ENCODE results near the gene ARHGAP32. TPM values are rescaled to one million over a fixed set of nuclear protein-coding genes. Genes with fewer than 3 reads are reported as not detected.

ARHGAP32 gene
- total RNA-seq, 1 experiment from 2014 or later = 22.0 TPM

DNA sequence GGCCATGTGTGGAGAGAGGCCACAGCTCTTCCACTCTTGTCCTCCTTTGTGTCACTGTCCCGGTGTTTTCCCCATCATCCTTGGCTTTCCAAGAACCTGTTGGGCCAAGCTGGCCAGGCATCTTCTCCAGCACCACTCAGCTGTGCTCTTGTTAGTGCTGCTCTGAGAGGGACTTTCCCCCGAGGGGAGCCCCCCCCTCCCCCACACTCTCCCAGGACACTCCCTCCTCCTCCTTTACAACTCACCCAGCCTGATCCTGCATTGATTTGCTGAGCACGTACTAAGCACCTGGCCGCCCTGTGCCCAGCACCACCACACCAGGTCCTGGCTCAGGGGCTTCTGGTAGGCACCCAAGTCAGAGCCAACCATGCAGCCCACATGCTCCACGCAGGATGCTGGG lies 262.7 kb downstream of the ARHGAP32 start:
- Histone ChIP-seq H2BK5ac (ENCODE audit: insufficient read length, low read length) (no peak overlapping the region), H4K20me1 (ENCODE audit: control insufficient read depth, insufficient read depth, insufficient read length) (no peaks in the 10 kb centered on the region), H3K4me2 (ENCODE audit: insufficient read depth, insufficient read length, low read length) (no peak overlapping the region), H4K8ac (replicated peaks; ENCODE audit: insufficient read length, low read depth, low read length) (no peak overlapping the region), H3K4me1 (ENCODE audit: insufficient read depth, low read length) (peaks cover 13% of the 10 kb centered on the region), H3K27ac (ENCODE audit: insufficient read length, low read depth, low read length) (no peak overlapping the region), H3K14ac (ENCODE audit: insufficient read depth, low read length) (no peak overlapping the region), H3K23me2 (ENCODE audit: insufficient read length, low read depth, low read length, poor library complexity, severe bottlenecking) (no peaks in the 10 kb centered on the region), H3K18ac (ENCODE audit: insufficient read length, low read depth, low read length) (no peak overlapping the region), H3K79me1 (ENCODE audit: insufficient read depth, low read depth, low read length, poor library complexity, severe bottlenecking) (no peaks in the 10 kb centered on the region), H4K5ac (ENCODE audit: insufficient read length, low read depth, low read length) (no peak overlapping the region), H2AFZ (ENCODE audit: low read length) (no peak overlapping the region), H3K56ac (ENCODE audit: insufficient read length, low read depth, low read length) (no peak overlapping the region), H3K9me3 (ENCODE audit: control insufficient read depth, low read depth, low read length) (no peaks in the 10 kb centered on the region), H2BK15ac (ENCODE audit: low read depth, low read length) (no peak overlapping the region), H3K27me3 (ENCODE audit: insufficient read depth, low read length) (peaks cover 19% of the 10 kb centered on the region; the same call in 1 of the 2 replicates), H3K23ac (ENCODE audit: insufficient read length, low read depth, low read length) (no peak overlapping the region), H2BK12ac (ENCODE audit: insufficient read length, low read depth, low read length) (no peak overlapping the region), H2BK120ac (ENCODE audit: low read depth, low read length, poor library complexity, severe bottlenecking) (no peak overlapping the region), H3T11ph (ENCODE audit: low read length) (no peak overlapping the region), H3K79me2 (ENCODE audit: insufficient read depth, low read length) (no peaks in the 10 kb centered on the region), H3K4ac (ENCODE audit: low read depth, low read length) (no peak overlapping the region), H3K9ac (ENCODE audit: extremely low read depth, insufficient read length, low read length) (no peak overlapping the region), H2BK20ac (ENCODE audit: low read depth, low read length, poor library complexity, severe bottlenecking) (no peak overlapping the region), H2AK5ac (ENCODE audit: insufficient read length, low read length) (no peak overlapping the region), H4K91ac (ENCODE audit: insufficient read length, low read depth, low read length) (no peak overlapping the region)
- Mint-ChIP-seq H3K36me3 (ENCODE audit: insufficient read depth in 1 of 3, low read depth in 3 of 3) (0 out of 7 replicates have a peak, but pooled peaks cover 0 to 3% (median 0%) of the 10 kb centered on the region in 3 experiments), H3K27ac (no peak overlapping the region; a peak in 1 of 7 replicates), H3K27me3 (ENCODE audit: low read depth) (peaks cover 86% of the 10 kb centered on the region), H3K9me3 (peaks cover 0 to 3% of the 10 kb centered on the region in 2 experiments; a peak in 2 of 5 replicates), H3K4me3 (peak overlapping the region in 1 of 2 experiments; percentile 11; a peak in 2 of 5 replicates), H3K4me1 (peaks cover 46 to 51% of the 10 kb centered on the region in 2 experiments)
- peak; percentile 42 for DNase-seq
- no CpG with 5 or more reads among the region's 5 CpGs for WGBS (ENCODE audit: extremely low coverage, insufficient read length, low lambda C conversion rate)
- TF ChIP-seq, protein P1, sequence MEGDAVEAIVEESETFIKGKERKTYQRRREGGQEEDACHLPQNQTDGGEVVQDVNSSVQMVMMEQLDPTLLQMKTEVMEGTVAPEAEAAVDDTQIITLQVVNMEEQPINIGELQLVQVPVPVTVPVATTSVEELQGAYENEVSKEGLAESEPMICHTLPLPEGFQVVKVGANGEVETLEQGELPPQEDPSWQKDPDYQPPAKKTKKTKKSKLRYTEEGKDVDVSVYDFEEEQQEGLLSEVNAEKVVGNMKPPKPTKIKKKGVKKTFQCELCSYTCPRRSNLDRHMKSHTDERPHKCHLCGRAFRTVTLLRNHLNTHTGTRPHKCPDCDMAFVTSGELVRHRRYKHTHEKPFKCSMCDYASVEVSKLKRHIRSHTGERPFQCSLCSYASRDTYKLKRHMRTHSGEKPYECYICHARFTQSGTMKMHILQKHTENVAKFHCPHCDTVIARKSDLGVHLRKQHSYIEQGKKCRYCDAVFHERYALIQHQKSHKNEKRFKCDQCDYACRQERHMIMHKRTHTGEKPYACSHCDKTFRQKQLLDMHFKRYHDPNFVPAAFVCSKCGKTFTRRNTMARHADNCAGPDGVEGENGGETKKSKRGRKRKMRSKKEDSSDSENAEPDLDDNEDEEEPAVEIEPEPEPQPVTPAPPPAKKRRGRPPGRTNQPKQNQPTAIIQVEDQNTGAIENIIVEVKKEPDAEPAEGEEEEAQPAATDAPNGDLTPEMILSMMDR (conservative IDR thresholded peaks at IDR 0.05) = no peak
